ENCODE data around the gene SLC22A2.
"Not testable (repeated sequence)": the region's sequence is repeated elsewhere in the genome, so short reads cannot be mapped to it uniquely, and the experiment has no call there.

Gene SLC22A2

DNA sequence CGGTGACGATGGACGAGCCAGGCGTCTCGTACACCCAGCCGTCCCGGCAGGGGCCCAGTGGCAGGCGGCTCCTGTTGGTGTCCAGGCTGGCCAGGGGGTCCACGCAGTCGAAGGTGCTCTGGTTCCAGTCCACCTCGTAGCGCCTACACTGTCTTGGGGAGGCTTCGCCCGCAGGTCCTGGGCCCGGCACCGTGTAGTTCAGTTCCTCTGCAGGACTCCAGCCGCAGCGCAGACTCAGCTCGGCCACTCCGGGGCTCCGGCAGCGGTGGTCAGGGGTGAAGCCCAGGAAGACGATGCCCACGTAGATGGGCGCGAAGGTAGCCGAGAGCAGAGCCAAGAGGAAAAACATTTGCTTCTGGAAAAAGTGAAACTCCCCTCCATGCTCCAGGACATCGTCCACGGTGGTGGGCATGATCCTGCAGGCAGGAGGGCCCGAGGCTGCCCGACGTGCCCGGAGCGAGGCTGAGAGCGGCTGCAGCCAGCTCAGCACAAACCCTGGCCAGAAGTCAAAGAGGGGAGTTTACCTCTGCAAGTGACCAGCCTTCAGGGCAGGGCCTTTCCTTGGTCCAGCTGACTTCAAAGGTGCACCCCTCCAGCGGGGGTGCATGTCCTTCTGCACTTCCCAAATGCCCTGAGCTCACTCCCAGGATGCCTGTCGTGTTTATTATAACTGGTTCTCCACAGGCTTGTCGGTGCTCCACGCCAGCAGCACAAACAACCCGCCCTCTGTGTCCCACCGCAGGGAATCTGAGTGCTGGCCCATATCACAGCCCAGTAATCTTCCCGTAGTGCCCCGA lies at the start of gene SLC22A2:
Gene SLC22A2 (minus strand): TSS at position 476 of the 797 bp plus-strand sequence. CDS start 64 bp downstream, at position 412.
- DNase-seq (ENCODE audit: low read depth): no peak

DNA sequence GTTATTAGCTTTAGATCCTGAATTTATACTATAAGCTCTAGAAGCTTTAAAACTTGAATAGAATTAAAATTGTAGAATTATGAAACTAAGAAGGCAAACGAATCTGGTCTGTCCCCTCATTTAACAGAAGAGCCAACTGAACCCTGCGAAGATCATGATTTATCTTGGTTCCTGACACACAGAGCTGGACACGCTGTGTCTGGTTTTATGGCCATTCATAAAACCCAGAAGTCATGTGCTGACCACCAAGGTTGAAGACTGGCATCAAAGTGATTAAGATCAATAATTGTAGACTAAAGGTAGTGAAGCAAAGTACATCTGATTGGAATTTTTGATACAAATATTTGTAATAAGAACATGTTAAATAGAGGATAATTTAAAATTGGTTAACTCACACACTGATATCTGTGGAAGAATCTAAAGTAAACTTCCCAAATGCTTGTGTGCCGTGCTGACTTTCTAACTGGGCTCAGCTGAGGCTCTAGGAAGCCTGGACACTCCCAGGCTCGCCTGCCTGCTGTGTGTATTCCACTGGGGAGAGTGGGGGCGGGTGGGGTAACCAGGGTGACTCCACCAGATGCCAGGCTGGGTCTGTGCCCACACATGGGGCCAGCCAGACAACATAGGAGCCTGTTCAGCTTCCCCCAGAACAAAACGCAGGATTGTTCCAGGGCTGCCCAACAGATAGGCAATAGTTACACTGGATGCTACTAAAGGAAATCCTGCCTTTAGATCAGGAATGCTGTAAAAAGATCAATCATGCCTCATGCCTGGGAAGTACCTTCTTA lies 47.5 kb upstream of the SLC22A2 start:
- no peak for DNase-seq (ENCODE audit: low read depth)

DNA sequence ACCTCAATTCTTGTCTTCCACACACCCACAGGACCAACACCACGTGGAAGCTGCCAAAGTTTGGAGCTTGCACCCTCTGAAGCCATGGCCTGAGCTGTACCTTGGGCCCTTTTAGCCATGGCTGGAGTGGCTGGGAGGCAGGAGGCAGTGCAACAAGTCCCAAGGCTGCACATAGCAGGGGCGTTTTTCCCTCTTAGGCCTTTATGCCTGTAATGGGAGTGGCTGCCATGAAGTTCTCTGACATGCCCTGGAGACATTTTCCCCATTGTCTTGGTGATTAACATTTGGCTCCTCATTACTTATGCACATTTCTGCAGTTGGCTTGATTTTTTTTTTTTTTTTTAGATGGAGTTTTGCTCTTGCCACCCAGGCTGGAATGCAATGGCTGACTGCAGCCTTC lies 45.2 kb upstream of the SLC22A2 start:
- no peak for DNase-seq (ENCODE audit: low read depth)

DNA sequence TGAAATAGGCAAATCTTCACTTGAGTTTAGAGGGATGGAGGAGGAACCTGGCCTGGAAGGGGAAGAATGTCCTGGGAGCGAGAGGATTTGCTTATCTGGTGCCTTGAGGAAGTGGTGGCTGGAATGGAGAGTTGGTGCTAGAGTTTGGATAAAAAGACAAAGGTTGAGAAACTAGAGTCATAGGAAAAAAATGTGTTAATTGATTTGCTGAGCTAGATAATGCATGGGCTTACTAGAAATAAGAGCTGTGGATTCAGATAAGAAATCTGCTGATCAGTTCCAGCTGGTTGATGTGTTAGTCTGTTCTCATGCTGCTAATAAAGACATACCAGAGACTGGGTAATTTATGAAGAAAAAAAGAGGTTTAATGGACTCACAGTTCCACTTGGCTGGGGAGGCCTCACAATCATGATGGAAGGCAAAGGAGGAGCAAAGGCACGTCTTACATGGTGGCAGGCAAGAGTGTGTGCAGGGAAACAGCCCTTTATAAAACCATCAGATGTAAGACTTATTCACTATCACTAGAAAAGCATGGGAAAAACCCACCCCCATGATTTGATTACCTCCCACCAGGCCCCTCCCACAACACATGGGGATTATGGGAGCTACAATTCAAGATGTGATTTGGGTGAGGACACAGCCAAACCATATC lies 43.9 kb upstream of the SLC22A2 start:
- DNase-seq (ENCODE audit: low read depth): not testable (repeated sequence)

DNA sequence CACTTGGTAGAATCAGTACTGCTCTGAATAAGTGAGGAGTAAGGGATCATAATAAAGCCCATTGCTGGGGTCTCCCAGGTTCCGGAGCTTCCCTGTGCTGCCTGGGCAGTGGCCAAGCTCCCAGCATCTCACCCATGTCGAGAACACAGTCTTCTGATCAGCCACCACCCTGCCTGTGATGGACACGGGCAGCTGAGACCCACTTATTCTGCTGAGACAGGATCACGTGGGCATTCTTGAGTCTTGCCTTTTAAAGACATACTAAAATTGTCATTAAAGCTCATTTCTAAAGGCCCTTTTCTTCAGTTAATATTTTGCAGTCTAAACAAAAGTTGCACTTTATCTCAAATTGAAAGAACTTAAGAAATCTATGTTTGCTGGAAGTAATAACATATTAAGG lies 42.7 kb upstream of the SLC22A2 start:
- no peak for DNase-seq (ENCODE audit: low read depth)

DNA sequence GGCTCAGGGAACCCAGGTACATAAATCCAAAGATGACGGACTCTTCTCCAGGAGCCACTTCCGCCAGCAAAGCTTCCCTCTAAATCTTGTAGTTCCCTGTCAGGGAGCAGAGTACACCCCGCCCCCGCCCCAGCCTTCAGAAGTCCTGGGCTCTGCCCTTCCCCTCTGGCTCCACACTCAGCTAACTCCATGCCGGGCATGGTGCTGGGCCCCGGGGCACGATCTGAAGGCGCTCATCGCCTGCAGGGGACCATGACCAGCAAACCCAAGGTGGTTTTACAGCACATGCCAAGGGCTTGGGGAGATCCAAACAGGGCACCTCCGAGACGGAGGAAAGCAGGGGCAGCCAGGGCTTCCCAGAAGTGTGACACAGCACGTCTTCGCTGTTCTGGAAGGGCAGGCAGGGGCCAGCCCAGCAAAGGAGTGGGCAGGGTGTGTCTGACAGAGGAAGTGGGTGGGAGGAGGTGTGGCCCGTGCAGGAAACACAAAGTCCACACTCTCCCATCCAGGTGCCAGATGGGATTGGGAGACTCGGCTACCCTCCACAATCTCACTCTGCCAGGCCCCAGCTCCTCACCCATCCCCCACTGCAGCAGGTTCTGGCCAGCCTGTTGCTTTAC lies 41.6 kb upstream of the SLC22A2 start:
- no peak for DNase-seq (ENCODE audit: low read depth)

DNA sequence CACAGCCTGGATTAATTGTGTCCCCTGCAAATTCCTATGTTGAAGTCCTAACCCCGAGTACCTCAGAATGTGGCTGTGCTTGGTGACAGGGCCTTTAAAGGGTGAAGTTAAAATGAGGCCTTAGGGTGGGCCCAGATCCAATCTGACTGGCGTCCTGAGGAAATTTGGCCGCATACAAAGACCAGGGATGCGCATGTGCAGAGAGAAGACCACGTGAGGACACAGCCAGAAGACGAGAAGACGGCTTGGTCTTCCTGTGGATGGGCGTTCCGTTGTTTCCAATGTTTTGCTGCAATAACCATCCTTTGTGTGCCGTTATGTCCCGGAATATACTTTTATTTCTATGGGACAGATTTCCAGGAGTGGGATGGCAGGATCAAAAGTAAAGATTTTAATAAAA lies 40.9 kb upstream of the SLC22A2 start:
- DNase-seq (ENCODE audit: low read depth): no peak

DNA sequence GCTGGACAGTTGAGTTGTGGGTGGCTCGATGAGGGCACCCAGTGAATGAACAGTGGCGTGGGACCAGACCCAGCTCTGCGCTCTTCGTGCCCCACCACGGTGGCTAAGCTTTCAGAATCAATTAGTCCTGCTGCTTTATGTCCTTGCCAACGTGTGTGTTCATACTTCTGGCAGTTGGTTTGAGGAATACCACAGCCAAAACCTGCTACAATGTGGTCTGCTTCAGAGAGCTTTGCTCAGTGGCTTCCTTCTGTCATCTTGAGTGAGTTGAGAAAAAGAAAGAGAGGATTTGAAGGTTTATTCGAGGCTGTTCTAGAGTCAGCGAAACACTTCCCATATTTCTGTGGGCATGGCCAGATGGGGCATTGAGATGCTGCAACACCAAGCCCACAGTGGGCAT lies 39.5 kb upstream of the SLC22A2 start:
- DNase-seq (ENCODE audit: low read depth): no peak

DNA sequence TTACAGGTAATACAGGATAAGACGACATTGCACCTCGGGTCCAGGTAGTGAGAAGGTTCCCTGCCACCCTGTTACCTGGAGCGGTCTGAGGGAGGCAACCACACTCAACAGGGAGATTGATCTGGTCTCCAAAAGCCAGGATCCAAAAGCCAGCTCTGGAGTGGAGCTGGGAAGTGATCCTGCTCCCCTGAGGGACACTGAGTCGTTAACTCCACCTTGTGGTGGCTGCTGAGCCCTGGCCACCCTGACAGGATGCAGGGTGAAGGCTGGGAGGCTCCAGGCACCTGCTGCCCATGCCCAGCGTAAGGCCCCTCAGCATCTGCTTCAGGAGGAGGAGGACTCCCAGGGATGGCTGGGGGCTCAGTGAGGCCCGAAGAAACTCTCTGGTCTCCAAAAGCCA lies 38.7 kb upstream of the SLC22A2 start:
- DNase-seq (ENCODE audit: low read depth): no peak

DNA sequence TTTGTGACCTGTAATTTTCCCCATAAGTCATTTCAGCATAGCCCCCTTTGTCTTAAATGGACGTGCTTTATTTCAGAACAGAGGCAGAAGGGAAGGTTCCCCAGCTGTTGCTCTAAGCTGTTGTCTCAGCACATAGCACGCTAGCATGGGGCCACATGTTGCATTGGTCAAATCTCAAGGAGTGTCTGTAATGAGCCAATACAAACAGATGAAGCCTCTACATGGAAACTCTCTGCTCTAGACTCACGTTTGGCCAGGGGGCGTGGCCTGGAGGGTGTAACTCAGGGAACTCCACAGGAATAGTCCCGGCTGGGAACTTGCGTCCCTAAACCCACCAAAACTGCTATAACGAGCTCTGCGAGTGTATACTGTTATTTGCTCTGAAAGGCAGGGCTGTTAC lies 35.2 kb upstream of the SLC22A2 start:
- no peak for DNase-seq (ENCODE audit: low read depth)

DNA sequence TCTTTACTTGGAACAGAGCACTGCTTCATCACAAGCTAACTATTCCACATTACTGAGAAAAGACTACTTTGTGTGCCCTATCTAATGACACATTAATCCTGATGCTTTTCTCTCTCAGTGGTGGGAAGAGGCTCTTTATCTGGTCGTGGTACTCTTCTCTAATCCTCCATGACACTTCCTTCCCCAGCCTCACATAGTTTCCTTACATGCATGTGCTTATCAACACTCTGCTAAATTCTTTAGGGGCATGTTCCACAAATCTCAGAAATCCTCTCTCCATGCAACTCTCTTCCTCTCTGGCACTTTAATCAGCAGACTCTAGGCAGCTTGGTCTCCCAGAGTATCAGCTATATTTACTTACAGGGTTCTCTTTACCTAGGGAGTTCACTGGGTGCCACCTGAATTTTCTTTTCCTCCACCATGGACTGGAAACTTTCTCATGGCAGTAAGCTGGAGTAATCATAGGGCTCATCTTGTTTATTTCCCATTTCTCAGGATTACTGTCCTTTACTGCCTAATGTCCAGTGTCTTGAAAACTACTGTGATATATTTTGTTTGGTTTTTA lies 27.0 kb upstream of the SLC22A2 start:
- no peak for DNase-seq (ENCODE audit: low read depth)

DNA sequence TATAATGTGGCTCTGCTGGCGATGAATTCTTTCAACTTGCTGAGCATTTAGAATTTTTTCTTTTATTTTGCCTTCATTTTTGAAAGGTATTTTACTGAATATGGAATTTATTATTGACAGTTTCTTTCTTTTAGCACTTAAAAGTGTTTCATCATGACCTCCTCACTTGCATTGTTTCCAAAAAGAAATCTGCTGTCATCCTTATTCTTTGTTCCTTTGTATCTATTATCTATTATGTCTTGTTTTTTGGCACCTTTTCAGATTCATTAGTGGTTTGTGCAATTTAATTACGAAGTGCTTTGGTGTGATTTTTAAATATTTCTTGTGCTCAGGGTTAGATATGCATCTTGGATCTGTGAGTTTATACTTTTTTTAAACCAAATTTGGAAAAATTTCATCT lies 26.0 kb upstream of the SLC22A2 start:
- no peak for DNase-seq (ENCODE audit: low read depth)

DNA sequence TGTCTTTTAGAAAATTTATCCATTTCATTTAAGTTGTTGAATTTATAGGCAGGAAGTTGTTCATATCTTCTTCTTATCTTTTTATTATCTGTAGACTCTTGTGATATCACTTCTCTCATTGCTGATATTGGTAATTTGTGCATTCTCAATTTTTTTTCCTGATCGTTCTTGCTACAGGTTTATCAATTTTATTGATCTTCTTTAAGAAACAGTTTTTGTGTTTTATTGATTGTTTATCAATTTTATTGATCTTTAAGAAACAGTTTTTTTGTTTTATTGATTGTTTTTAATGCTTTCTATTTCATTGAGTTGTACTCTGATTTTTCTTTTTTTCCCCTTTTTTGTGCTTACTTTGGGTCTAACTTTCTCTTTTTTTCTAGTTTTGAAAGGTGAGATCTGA lies 23.8 kb upstream of the SLC22A2 start:
- DNase-seq (ENCODE audit: low read depth): no peak

DNA sequence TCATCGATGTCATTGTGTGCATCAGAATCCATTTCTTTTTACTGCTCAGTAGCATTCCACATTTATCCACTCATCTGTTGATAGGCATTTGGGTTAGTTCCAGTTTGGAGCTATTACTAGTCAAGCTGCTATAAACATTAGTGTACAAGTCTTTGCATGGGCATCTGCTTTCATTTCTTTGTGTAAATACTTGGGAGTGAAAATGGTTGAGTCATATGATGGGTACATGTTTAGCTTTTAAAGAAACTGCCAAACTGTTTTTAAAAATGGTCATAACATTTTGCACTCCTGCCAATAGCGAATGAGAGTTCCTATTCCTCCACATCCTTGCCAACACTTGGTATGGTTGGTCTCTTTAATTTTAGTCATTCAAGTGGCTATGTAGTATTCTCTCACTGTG lies 21.2 kb upstream of the SLC22A2 start:
- DNase-seq (ENCODE audit: low read depth): no peak

DNA sequence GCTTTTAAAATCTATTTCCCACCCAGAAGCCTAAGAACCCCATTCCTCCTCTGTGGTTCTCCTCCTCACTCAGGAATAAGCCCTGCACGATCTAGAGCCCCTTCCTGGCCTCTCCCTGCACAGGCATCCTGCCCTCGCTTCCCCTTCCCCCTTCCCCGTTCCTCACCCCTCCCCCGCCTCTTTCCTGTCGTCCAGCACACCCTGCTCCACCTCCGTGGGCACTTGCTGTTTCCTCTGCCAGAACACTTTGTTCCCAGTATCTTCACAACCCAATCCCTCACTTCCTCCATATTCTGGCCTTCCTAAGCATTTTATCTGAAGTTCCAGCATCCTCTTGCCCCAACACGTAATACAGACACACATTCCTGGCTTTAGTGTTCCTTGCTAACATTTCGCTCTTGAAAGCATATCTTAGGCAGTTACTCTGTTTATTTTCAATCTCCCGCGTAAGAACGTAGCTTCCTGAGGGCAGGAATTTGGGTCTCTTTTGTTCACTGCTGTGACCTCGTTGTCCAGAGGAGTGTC lies 20.2 kb upstream of the SLC22A2 start:
- no peak for DNase-seq (ENCODE audit: low read depth)

DNA sequence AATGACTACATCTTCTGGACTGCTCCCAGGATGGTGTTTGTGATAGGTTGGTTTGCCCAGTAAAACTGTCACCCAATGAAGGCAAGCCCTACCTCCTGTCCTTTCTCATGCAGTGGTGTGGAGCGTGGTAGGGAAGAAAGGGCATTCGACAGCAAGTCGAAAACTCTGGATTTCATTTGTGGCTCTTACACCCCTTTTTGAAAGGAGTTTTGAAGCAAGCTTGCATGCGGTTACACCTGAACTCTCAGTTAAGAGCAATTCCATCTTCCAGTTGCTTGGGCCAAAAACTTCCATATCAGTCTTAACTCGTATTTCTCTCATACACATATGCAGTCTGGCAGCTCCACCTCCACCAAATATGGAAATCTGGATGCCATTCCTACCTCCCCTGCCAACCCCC lies 19.7 kb upstream of the SLC22A2 start:
- no peak for DNase-seq (ENCODE audit: low read depth)

DNA sequence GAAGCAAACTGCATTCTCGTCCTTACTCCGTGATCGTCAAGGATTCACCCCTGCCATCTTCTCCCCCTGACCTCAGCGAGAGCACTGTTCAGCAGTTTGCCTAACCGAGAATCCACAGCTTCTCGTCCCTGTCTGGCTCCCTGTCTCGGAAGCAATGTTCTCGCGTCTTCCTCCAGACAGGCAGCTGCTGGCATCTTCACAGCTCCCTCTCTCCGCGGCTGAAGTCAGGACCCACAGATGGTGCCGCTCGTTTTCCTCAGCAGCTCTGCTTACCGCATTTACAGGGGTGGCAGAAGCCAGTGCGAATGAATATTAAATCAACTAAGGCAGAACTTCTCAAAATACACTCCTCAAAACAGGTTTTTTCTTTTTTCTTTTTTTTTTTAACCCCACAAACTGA lies 18.9 kb upstream of the SLC22A2 start:
- DNase-seq (ENCODE audit: low read depth): no peak

DNA sequence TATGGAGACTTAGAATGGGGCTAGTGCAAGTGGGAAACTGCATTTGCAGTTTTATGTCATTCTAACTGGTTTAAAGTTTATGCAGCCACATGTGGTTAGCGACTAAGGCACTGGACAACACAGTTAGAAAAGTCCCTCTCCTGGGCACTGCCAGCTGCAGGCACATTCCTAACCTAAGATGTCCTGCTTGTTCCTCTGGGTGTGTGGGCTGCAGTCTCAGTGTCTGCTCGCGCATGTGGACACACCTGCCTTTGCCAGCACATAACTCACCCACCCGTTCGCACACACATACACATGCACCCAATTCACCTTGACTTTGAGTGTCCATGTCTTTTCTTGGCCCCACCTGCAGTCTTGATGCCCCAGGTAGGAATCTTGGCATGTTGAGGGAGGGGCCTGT lies 18.5 kb upstream of the SLC22A2 start:
- no peak for DNase-seq (ENCODE audit: low read depth)

DNA sequence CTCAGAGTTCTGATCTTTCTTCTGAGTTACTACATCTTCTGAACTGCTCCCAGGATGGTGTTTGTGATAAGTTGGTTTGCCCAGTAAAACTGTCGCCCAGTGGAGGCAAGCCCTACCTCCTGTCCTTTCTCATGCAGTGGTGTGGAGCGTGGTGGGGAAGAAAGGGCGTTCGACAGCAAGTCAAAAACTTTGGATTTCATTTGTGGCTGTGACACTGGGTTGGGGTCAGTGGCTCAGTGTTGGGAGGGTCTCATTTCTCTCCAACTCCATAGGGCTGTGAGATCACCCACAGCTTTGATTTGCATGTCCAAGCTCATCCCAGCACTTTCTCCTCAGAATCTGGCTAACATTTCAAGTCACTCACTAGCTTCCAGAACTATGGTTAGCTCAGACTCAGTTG lies 17.5 kb upstream of the SLC22A2 start:
- no peak for DNase-seq (ENCODE audit: low read depth)

DNA sequence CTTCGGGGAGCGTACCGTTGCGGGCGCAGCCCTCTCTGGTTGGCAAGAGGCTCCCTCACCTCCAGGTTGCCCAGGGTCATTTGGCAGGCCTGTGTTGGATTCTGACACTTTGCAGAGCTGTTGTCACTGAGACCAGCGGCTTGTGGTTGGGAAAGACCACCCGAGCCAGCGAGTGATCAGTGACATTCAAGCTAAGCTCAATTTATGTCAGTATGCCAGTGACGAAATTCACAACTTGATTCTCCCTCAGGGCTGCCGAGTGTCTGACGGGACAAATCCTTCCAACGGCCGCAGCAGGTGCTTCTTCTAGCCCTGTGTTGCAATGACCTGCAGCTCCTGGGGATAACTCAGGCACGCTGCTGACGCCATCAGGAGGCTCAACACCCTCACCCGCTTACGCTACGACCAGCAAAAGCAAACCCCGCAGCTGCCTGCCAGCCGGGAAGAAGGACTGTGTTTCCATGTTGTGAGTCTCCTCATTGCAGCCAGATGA lies 16.9 kb upstream of the SLC22A2 start:
- no peak for DNase-seq (ENCODE audit: low read depth)

DNA sequence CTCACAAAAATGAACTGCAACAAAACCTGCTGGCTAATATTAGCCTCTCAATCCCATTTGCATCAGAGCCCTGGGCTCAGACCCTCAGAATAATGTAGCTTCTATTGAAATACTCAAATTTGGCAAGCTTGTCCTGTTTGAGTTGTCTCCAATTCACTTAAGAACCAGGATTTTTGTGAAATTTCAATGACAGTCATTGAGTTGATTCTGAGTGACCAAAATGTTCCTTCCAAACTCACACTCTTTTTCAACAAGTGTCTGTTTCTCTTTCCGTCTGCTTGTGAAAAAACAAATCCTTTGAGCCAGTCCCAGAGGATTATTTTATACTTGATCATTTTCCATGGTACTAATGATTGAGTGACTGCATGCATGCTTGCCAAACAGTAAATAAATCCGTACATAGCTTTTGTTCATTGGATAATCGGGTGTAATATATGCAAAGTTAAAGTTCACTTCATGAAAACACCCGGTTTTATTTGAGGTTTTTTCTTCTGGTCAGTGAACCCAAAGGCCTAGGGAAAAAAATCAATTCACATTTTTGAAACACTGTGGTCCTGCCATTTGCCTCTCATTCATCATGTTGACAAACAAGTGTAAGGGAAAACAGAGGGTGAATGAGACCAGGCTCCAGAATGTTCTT lies 16.4 kb upstream of the SLC22A2 start:
- no peak for DNase-seq (ENCODE audit: low read depth)

Data from activated T-cell treated with anti-CD3 and anti-CD28 coated beads for 1 hour (primary cell).